22Rv1 (cell line): ENCODE data around the gene ANGEL2.

Source experiments
- CTCF ChIP-seq: fragments of 450-650 bp; IDR thresholded peaks from 2 replicates; pipeline ENCODE4 v1.5.1; 2017; ENCODE audit warnings: mild to moderate bottlenecking
- ZFX ChIP-seq: fragments of 450-650 bp; IDR thresholded peaks from 2 replicates; pipeline ENCODE4 v1.6.1; 2017; ENCODE audit warnings: antibody characterized with exemption, borderline replicate concordance

- no peak for TF ChIP-seq CTCF
- TF ChIP-seq ZFX = no peak
Measured at GRCh38 chr1:213049232-213049631, 33.6 kb upstream of the ANGEL2 start.
